Measurements from ENCODE around the gene STK4.

STK4 gene

GRCh38 chr20:45032781-45033180, 66.5 kb downstream of the STK4 start:
- Histone ChIP-seq H3K27ac (replicated peaks) (no peak overlapping the region), H3K27me3 (ENCODE audit: insufficient read depth, poor library complexity, severe bottlenecking) (no peaks in the 10 kb centered on the region), H3K4me3 (replicated peaks; ENCODE audit: insufficient read depth, low read length) (no peak overlapping the region)
- DNase-seq (ENCODE audit: low read depth in 1 of 2, low spot score in 1 of 2): no peak
- TF ChIP-seq GABPA (IDR thresholded peaks at IDR 0.05; ENCODE audit: low read depth): no peak
- no peak for TF ChIP-seq POLR2AphosphoS5 (IDR thresholded peaks at IDR 0.05; ENCODE audit: low read depth)
- TF ChIP-seq CTCF (IDR thresholded peaks at IDR 0.05; ENCODE audit: insufficient read depth, low read length): no peak
- no peak for TF ChIP-seq REST (IDR thresholded peaks at IDR 0.05; ENCODE audit: insufficient replicate concordance, low read depth)
- no peak for TF ChIP-seq SPI1 (IDR thresholded peaks at IDR 0.05; ENCODE audit: borderline replicate concordance, low read depth)

- H3K27me3 ChIP-seq (ENCODE audit: insufficient read depth, poor library complexity, severe bottlenecking): no peaks in the 10 kb centered on the region
- TF ChIP-seq REST (IDR thresholded peaks at IDR 0.05; ENCODE audit: insufficient replicate concordance, low read depth): no peak
- no peak for TF ChIP-seq GABPA (IDR thresholded peaks at IDR 0.05; ENCODE audit: low read depth)
- TF ChIP-seq SPI1 (IDR thresholded peaks at IDR 0.05; ENCODE audit: borderline replicate concordance, low read depth): no peak
- no peak for TF ChIP-seq CTCF (IDR thresholded peaks at IDR 0.05; ENCODE audit: insufficient read depth, low read length)
- TF ChIP-seq POLR2AphosphoS5 (IDR thresholded peaks at IDR 0.05; ENCODE audit: low read depth): no peak
- no peak for DNase-seq (ENCODE audit: low read depth in 1 of 2, low spot score in 1 of 2)
- no peak overlapping the region for H3K4me3 ChIP-seq (replicated peaks; ENCODE audit: insufficient read depth, low read length)
- no peak overlapping the region for H3K27ac ChIP-seq (replicated peaks)
These were observed 68.1 kb downstream of the STK4 start for GRCh38 chr20:45034436-45034835.

GRCh38 chr20:45036044-45036755, 69.9 kb downstream of the STK4 start:
- Histone ChIP-seq H3K27ac (replicated peaks) (no peak overlapping the region), H3K4me3 (replicated peaks; ENCODE audit: insufficient read depth, low read length) (no peak overlapping the region), H3K27me3 (ENCODE audit: insufficient read depth, poor library complexity, severe bottlenecking) (no peaks in the 10 kb centered on the region)
- peak in 1 of 2 experiments; percentile 47 for DNase-seq (ENCODE audit: low read depth in 1 of 2, low spot score in 1 of 2)
- TF ChIP-seq SPI1 (IDR thresholded peaks at IDR 0.05; ENCODE audit: borderline replicate concordance, low read depth): no peak

- Histone ChIP-seq H3K27me3 (ENCODE audit: insufficient read depth, poor library complexity, severe bottlenecking) (no peaks in the 10 kb centered on the region), H3K4me3 (replicated peaks; ENCODE audit: insufficient read depth, low read length) (no peak overlapping the region), H3K27ac (replicated peaks) (no peak overlapping the region)
- no peak for TF ChIP-seq SPI1 (IDR thresholded peaks at IDR 0.05; ENCODE audit: borderline replicate concordance, low read depth)
- no peak for TF ChIP-seq CTCF (IDR thresholded peaks at IDR 0.05; ENCODE audit: insufficient read depth, low read length)
- no peak for TF ChIP-seq POLR2AphosphoS5 (IDR thresholded peaks at IDR 0.05; ENCODE audit: low read depth)
- TF ChIP-seq REST (IDR thresholded peaks at IDR 0.05; ENCODE audit: insufficient replicate concordance, low read depth): no peak
- no peak for TF ChIP-seq GABPA (IDR thresholded peaks at IDR 0.05; ENCODE audit: low read depth)
- no peak for DNase-seq (ENCODE audit: low read depth in 1 of 2, low spot score in 1 of 2)
These were observed 70.7 kb downstream of the STK4 start for GRCh38 chr20:45037050-45037449.

All from HL-60 (cell line).